Activated CD4-positive, alpha-beta T cell treated with anti-CD3 and anti-CD28 coated beads for 1 hour (primary cell): ENCODE data around the gene CFAP65.

ENCODE experiments used
- DNase-seq: peaks from one replicate; pipeline ENCODE4 v3.0.0-alpha.2; 2020

The CFAP65 gene

DNA sequence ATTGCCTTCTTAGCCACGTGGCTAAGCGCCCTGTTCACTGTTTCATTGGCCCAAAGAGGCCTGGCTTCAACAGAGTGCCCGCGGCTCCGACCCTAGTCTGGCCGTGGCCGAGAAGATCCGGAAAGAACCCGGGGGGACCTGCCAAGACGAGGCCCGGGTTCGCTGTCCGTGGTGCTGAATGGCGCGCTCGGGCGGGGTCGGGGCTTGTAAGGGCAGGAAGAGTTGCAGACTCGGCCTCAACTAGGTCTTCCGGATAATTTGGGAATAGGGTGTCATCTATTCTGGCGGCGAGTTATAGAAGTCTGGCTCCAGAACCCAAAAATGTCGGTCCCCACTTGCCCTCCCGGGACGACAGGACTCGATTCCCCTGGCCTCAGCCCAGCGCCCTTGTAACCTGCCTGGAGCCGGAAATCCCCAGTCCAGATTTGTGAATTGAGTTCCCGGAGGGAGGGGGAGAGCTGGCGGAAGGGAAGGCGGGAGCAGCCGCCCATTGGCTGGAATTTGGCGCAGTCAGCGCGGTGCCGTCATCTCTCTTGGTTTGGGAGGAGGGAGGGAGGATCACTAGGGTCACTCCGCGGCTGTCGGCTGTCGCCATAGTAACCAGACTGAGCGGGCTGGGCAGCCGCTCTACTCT, 78.3 kb downstream of the CFAP65 start:
- DNase-seq = no peak

DNA sequence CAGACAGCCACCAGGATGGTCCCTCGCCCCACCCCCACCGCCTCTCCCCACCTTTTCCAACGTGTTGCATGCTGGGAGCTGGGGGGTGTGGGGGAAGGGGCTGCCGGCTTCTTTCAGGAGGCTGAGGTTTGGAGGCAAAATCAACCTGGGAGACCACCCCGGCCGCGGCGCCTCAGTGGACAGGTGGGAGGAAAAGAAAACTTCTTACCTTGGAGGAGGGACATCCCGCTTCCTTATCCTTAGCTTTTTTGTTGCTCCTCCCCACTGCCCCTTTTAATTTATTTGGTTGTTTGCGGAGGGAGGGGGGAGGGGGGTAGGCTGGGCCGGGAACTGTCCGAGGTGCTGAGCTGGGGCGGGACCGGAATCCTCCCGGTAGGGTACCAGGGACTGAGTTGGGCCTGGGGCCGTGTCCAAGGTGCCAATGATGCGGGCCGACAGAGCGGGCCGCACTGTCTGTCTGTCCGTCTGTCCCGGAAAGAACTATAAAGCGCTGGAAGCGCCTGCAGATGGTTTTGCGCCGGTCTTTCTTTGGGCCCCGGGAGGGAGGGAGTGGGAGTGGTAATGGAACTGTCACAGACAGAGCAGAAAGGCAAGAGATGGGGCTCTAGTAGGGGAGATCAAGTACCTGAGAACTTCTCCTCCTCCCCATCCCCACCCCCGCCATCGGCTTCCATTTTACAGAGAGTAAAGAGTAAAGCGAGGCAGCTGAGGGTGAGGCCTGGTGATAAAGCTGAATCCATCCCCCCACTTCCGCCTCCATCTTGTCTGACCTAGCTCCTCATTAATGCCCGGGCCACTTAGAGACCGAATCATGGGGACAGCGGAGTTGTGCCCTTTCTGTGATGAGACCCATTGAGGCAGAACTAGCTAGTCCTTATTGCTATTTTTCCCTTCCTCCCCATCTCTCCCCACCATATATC, 79.4 kb downstream of the CFAP65 start:
- no peak for DNase-seq

DNA sequence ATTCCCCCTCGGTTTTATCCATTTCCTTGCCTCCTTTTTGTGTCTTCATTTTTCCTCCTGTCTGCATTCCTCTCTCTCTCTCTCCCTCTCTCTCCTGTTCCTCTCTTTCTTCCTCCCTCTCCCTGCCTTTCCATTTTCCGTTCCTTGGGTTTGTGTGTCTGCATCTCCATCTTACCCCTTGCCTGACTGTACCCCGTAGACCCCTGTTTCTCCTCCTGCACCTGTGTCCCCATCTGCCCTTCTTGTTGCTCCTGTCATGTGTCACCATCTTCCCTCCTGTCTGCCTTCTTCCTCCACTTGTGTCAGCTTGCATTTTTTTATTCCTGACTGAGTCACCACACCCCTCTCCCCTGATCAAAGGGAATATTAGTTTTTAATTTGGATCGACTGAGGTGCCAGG, 80.1 kb downstream of the CFAP65 start:
- DNase-seq = no peak

DNA sequence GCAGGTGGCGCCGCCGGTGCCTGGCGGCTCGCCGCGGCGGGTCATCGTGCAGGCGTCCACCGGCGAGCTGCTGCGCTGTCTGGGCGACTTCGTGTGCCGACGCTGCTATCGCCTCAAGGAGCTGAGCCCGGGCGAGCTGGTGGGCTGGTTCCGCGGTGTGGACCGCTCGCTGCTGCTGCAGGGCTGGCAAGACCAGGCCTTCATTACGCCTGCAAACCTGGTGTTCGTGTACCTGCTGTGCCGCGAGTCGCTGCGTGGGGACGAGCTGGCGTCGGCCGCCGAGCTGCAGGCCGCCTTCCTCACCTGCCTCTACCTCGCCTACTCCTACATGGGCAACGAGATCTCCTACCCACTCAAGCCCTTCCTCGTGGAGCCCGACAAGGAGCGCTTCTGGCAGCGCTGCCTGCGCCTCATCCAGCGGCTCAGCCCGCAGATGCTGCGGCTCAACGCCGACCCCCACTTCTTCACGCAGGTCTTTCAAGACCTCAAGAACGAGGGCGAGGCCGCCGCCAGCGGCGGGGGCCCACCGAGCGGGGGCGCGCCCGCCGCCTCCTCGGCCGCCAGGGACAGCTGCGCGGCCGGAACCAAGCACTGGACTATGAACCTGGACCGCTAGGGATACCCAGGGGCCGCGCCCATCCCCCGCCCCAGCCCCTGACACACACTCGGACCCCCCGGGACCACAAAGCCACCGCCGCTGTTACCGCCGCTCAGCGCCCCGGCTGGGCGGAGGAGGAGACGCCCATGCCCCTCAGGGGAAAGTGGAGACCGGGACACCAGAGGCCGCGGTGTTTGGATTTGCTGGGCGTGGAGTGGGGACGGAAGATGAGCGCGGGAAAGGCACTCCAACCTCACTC, 80.8 kb downstream of the CFAP65 start:
- no peak for DNase-seq

DNA sequence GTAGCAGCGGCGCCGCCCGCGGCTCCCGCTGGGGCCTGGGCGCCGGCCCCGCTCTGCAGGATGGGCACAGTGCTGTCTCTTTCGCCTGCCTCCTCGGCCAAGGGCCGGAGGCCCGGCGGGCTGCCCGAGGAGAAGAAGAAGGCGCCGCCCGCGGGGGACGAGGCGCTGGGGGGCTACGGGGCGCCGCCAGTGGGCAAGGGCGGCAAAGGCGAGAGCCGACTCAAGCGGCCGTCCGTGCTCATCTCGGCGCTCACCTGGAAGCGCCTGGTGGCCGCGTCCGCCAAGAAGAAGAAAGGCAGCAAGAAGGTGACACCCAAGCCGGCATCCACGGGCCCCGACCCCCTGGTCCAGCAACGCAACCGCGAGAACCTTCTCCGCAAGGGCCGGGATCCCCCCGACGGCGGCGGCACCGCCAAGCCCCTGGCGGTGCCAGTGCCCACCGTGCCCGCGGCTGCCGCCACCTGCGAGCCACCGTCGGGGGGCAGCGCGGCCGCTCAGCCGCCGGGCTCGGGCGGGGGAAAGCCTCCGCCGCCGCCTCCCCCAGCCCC, 81.5 kb downstream of the CFAP65 start:
- no peak for DNase-seq

DNA sequence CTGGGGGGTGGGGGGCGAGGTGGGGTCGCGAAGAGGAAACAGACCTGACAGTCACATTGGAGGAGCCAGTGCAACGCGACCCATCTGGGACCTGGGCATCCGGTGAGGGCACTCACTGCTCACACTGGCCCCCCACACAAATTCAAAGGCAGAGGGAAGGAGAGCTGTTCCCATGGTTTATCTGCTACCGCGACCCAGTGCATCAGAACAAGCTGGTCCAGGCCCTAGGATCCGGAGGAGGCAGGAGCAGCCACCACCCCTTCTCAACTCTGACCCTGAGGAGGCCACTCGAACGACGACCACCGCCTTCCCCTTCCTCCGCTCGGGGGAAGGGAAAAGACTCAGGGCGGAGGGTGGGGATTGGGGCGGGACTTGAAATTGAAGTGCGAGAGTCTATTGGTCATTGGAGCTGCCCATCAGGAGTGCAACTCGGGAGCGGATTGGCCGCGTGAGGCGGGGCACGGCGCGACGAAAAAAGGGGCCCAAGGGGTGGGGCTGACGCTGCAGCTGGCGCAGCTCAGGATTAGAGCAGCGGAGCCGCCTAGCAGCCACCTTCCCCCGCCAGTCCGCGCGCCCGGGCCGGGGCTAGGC, 82.1 kb downstream of the CFAP65 start, which contains the start of gene CDK5R2:
Gene CDK5R2, plus strand, starts transcription at position 526 of the 591 bp plus-strand sequence. CDS start 155 bp downstream, outside the sequence.
- DNase-seq = no peak

DNA sequence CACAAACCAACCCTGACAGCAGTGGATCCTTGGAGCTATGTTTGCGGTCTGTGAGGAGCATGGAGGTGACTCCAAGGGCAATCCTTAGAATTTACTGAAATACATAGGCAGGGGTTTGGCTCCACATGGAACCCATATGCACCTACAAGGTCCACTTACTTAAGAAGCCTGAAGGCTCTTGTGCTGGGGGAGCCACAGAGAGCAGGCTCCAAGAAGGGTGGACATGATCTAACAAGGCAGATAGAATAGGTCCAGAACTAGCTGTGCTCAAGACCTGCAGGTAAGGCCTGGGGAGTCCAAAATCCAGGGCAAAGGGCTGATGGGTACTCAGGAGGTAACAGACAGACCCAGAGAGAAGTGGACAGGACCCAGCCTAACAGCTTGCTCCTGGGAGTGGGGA, 83.0 kb downstream of the CFAP65 start:
- no peak for DNase-seq

DNA sequence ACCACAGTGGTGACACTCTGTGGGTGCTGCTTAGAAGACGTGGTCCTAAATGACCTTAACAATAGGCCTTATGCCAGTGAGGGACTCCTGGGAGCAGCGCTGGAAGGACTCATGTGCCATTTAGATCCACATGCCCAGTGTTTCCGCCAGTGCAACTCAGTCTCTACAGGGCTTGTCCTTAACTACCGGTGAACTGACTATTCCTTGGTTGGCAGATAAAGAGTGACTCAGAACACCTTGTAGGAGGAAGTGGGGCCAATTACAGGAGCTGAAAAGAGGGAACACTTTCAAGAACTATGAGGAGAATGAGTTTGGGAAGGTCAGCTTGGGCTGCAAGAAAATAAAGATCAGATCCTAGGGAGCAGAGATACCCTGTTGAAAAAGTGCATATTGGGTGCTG, 83.6 kb downstream of the CFAP65 start:
- no peak for DNase-seq

DNA sequence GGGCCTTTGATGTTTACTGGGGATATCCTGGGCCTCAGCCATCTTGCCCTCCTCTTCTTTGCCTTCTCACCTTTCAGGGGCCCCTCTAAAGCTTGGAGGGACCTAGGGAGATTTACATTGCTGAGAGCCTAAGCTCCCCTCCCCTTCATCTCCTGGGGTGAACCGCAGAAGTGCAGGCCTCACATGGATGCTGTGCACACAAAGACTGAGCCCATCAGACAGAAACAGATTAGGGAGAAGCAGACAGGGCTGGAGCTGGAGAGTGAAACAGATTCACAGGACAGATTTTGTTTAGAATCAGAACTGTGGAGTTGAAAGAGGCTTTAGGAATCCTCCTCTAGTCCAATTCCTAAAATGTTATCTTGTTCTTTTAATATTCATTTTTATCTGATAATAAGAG, 85.3 kb downstream of the CFAP65 start:
- DNase-seq = no peak

DNA sequence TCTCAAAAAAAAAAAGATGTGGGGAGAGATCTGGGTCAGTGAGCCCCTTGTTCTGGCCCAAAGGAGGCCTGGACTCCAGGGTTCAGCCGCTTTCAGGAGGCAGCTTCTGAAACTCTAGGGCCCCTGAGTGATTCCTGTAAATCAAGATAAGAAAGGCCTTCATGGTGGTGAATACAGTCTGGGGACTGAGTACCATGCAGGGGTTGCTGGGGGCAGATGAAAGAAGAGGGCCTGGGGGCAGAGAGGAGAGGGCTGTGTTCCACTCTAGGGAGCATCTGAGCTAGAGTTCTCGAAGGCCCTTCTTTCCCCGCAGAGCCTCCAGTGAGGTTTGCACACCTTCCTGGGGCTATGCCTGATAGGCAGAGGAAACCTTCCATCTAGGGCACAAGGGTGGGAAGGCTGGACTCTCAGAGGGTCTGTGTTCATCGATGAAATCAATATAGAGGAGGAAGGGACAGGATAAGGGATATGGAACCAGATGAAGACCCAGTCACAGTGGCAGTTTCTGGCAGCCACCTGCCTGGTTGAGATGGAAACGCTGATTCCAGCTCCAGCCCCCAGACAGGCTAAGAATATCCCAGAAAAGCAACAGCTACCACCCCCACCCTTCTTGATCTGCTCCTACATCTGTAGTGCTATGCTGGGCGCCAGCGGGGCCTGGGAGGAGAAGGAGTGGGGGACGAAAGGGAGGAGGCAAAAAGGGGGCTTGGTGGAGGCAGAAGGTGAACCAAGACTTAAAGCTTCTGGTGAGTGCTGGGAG, 86.6 kb downstream of the CFAP65 start:
- no peak for DNase-seq

DNA sequence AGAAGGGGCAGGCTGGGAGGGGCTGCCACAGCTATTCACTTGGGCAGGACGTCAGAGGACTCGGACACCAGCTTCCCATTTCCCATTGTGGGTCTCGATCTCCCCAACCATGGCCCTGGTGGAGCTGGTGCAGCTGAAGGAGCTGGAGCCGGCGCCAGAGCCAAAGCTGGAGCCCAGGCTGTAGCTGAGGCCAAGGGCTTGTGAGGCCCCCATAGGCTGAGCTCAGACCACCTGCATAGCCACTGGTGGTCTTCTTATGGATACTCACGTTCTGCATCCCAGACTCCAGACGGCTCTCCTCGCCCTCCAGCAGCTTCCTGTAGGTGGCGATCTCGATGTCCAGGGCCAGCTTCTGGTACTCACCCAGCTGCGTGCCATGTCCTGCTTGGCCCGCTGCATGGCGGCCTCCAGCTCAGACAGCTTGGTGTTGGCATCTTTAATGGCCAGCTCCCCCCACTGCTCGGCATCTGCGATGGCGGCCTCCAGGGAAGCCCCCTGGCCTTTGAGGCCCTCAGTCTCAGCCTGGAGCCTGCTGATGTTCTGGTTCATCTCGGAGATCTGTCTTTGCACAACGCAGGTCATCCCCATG, 87.9 kb downstream of the CFAP65 start:
- no peak for DNase-seq
